HepG2 (cell line): ENCODE results near the gene CETN2. TPM values are rescaled to one million over a fixed set of nuclear protein-coding genes. Genes with fewer than 3 reads are reported as not detected.

Experiments used
- ATAC-seq: fragments of 200-7000 bp; cut with Tn5 transposase; 3 replicates; pipeline ENCODE4 v1.9.1; 2020; ENCODE audit warnings: mild to moderate bottlenecking, moderate library complexity
- BruUV-seq: library from RNA; stranded (reverse); fragments of 400-500 nt; replicated peaks from 2 replicates; lab custom pipeline; 2021; lab: Mats Ljungman, UMichigan
- CTCF ChIA-PET: fragments of 300-600 bp; formaldehyde crosslinking; extraction: SDS; loops from one replicate; lab custom pipeline; 2021; ENCODE audit warnings: low total read pairs, inconsistent platforms, low intra/inter-chr PET ratio; lab: Yijun Ruan, JAX
- POLR2A ChIA-PET: fragments of 350-600 bp; sonication (Branson Sonifier 250); formaldehyde crosslinking; loops from one replicate; lab custom pipeline; 2020; ENCODE audit warnings: antibody characterized with exemption, inconsistent platforms; lab: Yijun Ruan, JAX
- DNase-seq: peaks from one replicate; pipeline ENCODE4 v3.0.0-alpha.2; 2015; ENCODE audit warnings: low spot score
- FAIRE-seq: peaks from 3 replicates; lab custom pipeline; 2011; peaks lifted over from hg19 to GRCh38; lab: Jason Lieb, UNC
- H2AFZ ChIP-seq: one replicate; pipeline ENCODE4 v1.6.1; 2011; ENCODE audit warnings: low read length, inconsistent platforms
- H3K27ac ChIP-seq: fragments of 300-600 bp; 3 replicates; pipeline ENCODE4 v1.8.0; 2011; ENCODE audit warnings: mixed run types, mild to moderate bottlenecking, mixed read lengths, low read length, inconsistent platforms; ENCODE audit not compliant: insufficient read depth; ENCODE audit errors: extremely low read length
- H3K27me3 ChIP-seq, 2 experiments: fragments of 200-600 bp in 1 of 2; 2 replicates in 1 of 2; 3 replicates in 1 of 2; pipeline versions ENCODE4 v1.6.0 to v1.8.0; 2011; ENCODE audit warnings: low read length in 2 of 2, mild to moderate bottlenecking in 2 of 2, moderate library complexity in 2 of 2, inconsistent platforms in 1 of 2; ENCODE audit not compliant: insufficient read depth in 2 of 2, control insufficient read depth in 1 of 2
- H3K36me3 ChIP-seq, 2 experiments: fragments of 200-600 bp in 1 of 2; replicated peaks in 1 of 2; 2 replicates in 1 of 2; 3 replicates in 1 of 2; pipeline versions ENCODE4 v1.5.1 to v1.8.0; 2011; ENCODE audit warnings: low read length in 2 of 2, inconsistent platforms in 1 of 2; ENCODE audit not compliant: insufficient read depth in 2 of 2, control insufficient read depth in 1 of 2
- H3K4me1 ChIP-seq: 2 replicates; pipeline ENCODE4 v1.5.1; 2012; ENCODE audit warnings: low read length, inconsistent platforms; ENCODE audit not compliant: insufficient read depth
- H3K4me2 ChIP-seq: 2 replicates; pipeline ENCODE4 v1.6.0; 2011; ENCODE audit warnings: low read depth, low read length, inconsistent platforms
- H3K4me3 ChIP-seq, 3 experiments: fragments of 200-600 bp in 1 of 3; sonication (generic), shearing (Covaris generic) in 1 of 3; replicated peaks in 1 of 3; 2 replicates each; pipeline ENCODE4 v1.5.1; 2011 to 2016; ENCODE audit warnings: low read length in 3 of 3, inconsistent platforms in 2 of 3, low read depth in 2 of 3, mild to moderate bottlenecking in 2 of 3, control low read depth in 1 of 3, mixed read lengths in 1 of 3; ENCODE audit not compliant: insufficient read depth in 1 of 3
- H3K79me2 ChIP-seq: one replicate; pipeline ENCODE4 v1.6.1; 2011; ENCODE audit warnings: low read length, inconsistent platforms; ENCODE audit not compliant: insufficient read depth
- H3K9ac ChIP-seq: 2 replicates; pipeline ENCODE4 v1.6.0; 2011; ENCODE audit warnings: mild to moderate bottlenecking, low read depth, low read length, inconsistent platforms; ENCODE audit not compliant: insufficient read depth
- H3K9me3 ChIP-seq: 2 replicates; pipeline ENCODE4 v1.5.1; 2012; ENCODE audit warnings: mild to moderate bottlenecking, low read length
- H4K20me1 ChIP-seq: 2 replicates; pipeline ENCODE4 v1.6.0; 2011; ENCODE audit warnings: inconsistent platforms, mild to moderate bottlenecking, low read length, moderate library complexity; ENCODE audit not compliant: insufficient read depth
- CEBPG ChIP-seq: IDR thresholded peaks from 2 replicates; pipeline ENCODE4 v1.6.1; 2016
- GABPB1 ChIP-seq: IDR thresholded peaks from 2 replicates; pipeline ENCODE4 v1.6.1; 2016; ENCODE audit warnings: mild to moderate bottlenecking, missing genetic modification reagents, moderate library complexity, missing compliant biosample characterization
- GTF3A ChIP-seq: sonication (generic); formaldehyde crosslinking; conservative IDR thresholded peaks from 2 replicates; pipeline ENCODE4 v1.4.0; 2020; ENCODE audit warnings: mild to moderate bottlenecking, missing genetic modification reagents
- KAT7 ChIP-seq: IDR thresholded peaks from 2 replicates; pipeline ENCODE4 v1.6.1; 2018; ENCODE audit warnings: borderline replicate concordance, missing compliant biosample characterization
- KMT2B ChIP-seq: IDR thresholded peaks from 2 replicates; pipeline ENCODE4 v1.6.1; 2016; ENCODE audit warnings: missing genetic modification reagents, missing compliant biosample characterization
- MED8 ChIP-seq: sonication (generic); formaldehyde crosslinking; IDR thresholded peaks from 2 replicates; pipeline ENCODE4 v1.8.1; 2023; ENCODE audit warnings: mild to moderate bottlenecking, missing genetic modification reagents; ENCODE audit not compliant: insufficient replicate concordance
- NCOR1 ChIP-seq: fragments of 200-600 bp; sonication (generic); IDR thresholded peaks from 2 replicates; pipeline ENCODE4 v1.7.0; 2017; ENCODE audit warnings: antibody characterized with exemption, low read length, borderline replicate concordance
- NONO ChIP-seq, 2 experiments: fragments of 450-650 bp in 1 of 2; sonication (generic) in 1 of 2; formaldehyde crosslinking in 1 of 2; IDR thresholded peaks in 1 of 2; conservative IDR thresholded peaks in 1 of 2; 2 replicates each; pipeline versions ENCODE4 v1.6.1 to v1.8.0; 2017 to 2022; ENCODE audit warnings: mild to moderate bottlenecking in 1 of 2, missing genetic modification reagents in 1 of 2, moderate library complexity in 1 of 2
- NPAS2 ChIP-seq: sonication (generic); formaldehyde crosslinking; IDR thresholded peaks from 2 replicates; pipeline ENCODE4 v1.8.0; 2022; ENCODE audit warnings: mild to moderate bottlenecking, missing genetic modification reagents, borderline replicate concordance
- ZBTB21 ChIP-seq: sonication (generic); formaldehyde crosslinking; IDR thresholded peaks from 2 replicates; pipeline ENCODE4 v1.4.0; 2020; ENCODE audit warnings: missing genetic modification reagents
- ZNF136 ChIP-seq: sonication (generic); formaldehyde crosslinking; IDR thresholded peaks from 2 replicates; pipeline ENCODE4 v1.8.1; 2022; ENCODE audit warnings: low read depth, mild to moderate bottlenecking, moderate library complexity, missing genetic modification reagents
- ZNF441 ChIP-seq: sonication (generic); formaldehyde crosslinking; IDR thresholded peaks from 2 replicates; pipeline ENCODE4 v1.7.0; 2021; ENCODE audit warnings: missing genetic modification reagents, borderline replicate concordance
- ZNF616 ChIP-seq: sonication (generic); formaldehyde crosslinking; IDR thresholded peaks from 2 replicates; pipeline ENCODE4 v1.5.0; 2020; ENCODE audit warnings: low read depth, mild to moderate bottlenecking, missing genetic modification reagents
- ZNF746 ChIP-seq: sonication (generic); formaldehyde crosslinking; IDR thresholded peaks from 2 replicates; pipeline ENCODE4 v1.8.0; 2022; ENCODE audit warnings: mild to moderate bottlenecking, missing genetic modification reagents
- ZNF841 ChIP-seq: sonication (generic); formaldehyde crosslinking; IDR thresholded peaks from 2 replicates; pipeline ENCODE4 v1.8.1; 2023; ENCODE audit warnings: missing genetic modification reagents, borderline replicate concordance
- WGBS: methylation state at CpG from one replicate; pipeline ENCODE4 v1.1.6; 2017; ENCODE audit warnings: low lambda C conversion rate; 5-methylcytosine and 5-hydroxymethylcytosine counted together
- in situ Hi-C: cut with HindIII; loops from 2 replicates; pipeline ENCODE4 v1.10.0; 2017; ENCODE audit warnings: low pct_unique_long_range_greater_than_20kb; ENCODE audit not compliant: extremely low pct_ligation_motif_present
- intact Hi-C: fragments of 100-400 bp; cut with micrococcal nuclease; formaldehyde crosslinking; loops from one replicate; pipeline ENCODE4 v1.10.0; 2022; ENCODE audit not compliant: unreplicated experiment
- polyA plus RNA-seq, 8 experiments: library from polyadenylated mRNA; depleted of rRNA in 3 of 8; stranded (reverse) in 7 of 8; unstranded in 1 of 8; fragments of >200 nt; fragmentation: Illumina TruSeq in 4 of 8; extraction: Trizol in 4 of 8; gene quantifications; 2 replicates each; pipeline versions ENCODE4 v1.2.1 to v1.2.3, GENCODE V29; 2011 to 2016; ENCODE audit warnings: low read depth in 4 of 8, missing spikeins in 1 of 8, mixed read lengths in 1 of 8; ENCODE audit not compliant: insufficient read depth in 1 of 8
- total RNA-seq, 5 experiments: library from RNA; depleted of rRNA; stranded (reverse); fragments of >200 nt; fragmentation: Illumina TruSeq; extraction: Trizol; gene quantifications; 2 replicates each; pipeline ENCODE4 v1.2.3, GENCODE V29; 2016; ENCODE audit warnings: low read depth in 1 of 5
- TF ChIP-seq, protein P1 (sequence below): sonication (generic); formaldehyde crosslinking; IDR thresholded peaks from 2 replicates; pipeline ENCODE4 v1.8.0; 2023; ENCODE audit warnings: mild to moderate bottlenecking, missing genetic modification reagents
- TF ChIP-seq, protein P2 (sequence below): sonication (generic); formaldehyde crosslinking; IDR thresholded peaks from 2 replicates; pipeline ENCODE4 v1.8.1; 2023; ENCODE audit warnings: mild to moderate bottlenecking, inconsistent platforms, moderate library complexity, missing genetic modification reagents, borderline replicate concordance
- TF ChIP-seq, protein P3 (sequence below): sonication (generic); formaldehyde crosslinking; IDR thresholded peaks from 2 replicates; pipeline ENCODE4 v1.4.0; 2020; ENCODE audit warnings: missing genetic modification reagents
- TF ChIP-seq, protein P4 (sequence below): IDR thresholded peaks from 2 replicates; pipeline ENCODE4 v1.6.1; 2012; ENCODE audit warnings: low read depth, low read length, improper control_type of control experiment

Gene CETN2
- total and polyA plus RNA-seq, 2 of the 13 experiments (the other 11 are each of a cell fraction or from before 2014, with no cell fraction given) = 17.2 to 85.4 TPM

DNA sequence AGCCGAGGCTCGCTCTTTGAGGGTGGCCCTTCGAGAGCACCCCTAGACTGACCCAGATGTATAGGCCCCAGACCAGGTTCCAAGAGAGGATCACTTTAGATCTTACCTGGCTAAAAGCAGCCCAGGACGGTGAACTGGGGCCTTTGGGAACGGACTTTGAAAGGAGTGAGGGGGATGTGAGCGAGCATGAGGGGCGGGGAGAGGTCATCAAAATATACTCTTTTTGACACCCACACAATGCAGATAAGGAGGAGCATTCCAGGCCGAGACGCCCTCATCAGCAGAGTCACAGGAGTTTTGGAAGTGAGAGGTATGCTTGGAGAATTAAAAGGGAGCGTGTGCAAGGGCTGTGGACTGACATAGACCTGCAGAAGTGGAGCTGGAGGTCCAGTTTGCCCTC lies 834 bp upstream of the CETN2 start (continued):
- TF ChIP-seq, protein P1, sequence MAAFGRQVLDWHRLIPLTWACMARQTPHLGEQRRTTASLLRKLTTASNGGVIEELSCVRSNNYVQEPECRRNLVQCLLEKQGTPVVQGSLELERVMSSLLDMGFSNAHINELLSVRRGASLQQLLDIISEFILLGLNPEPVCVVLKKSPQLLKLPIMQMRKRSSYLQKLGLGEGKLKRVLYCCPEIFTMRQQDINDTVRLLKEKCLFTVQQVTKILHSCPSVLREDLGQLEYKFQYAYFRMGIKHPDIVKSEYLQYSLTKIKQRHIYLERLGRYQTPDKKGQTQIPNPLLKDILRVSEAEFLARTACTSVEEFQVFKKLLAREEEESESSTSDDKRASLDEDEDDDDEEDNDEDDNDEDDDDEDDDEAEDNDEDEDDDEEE (CRISPR knock-in tag) = no peak
- no peak for TF ChIP-seq KAT7 (CRISPR knock-in tag)
- TF ChIP-seq CEBPG (CRISPR knock-in tag) = no peak
- TF ChIP-seq GABPB1 (CRISPR knock-in tag) = no peak
- no peak for TF ChIP-seq ZNF746 (CRISPR knock-in tag)
- TF ChIP-seq, all 625 proteins: peak for 0

DNA sequence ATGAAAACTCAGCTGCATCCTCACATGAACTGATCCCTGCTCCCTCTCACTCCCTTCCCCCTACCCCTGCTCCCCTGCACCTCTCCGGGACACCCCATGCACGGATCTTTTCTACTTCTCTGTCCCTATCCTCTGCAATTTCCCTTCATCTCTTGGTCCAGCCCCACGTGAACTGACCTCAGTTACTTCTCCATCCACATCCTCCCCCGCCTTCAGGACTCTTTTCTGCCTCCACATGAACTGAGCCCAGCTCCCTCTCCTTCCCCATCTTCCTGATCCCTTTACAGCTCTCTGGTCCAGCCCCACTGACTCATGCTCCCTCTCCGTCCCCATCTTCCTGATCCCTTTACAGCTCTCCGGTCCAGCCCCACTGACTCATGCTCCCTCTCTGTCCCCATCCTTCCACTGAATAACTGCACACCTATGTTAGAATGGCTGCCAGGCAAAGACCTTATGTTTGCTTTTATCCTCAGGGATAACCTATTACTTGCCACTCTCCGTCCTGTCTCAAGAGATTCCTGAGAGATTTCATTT lies 5.6 kb downstream of the CETN2 start:
- Histone ChIP-seq H3K4me2 (no peak overlapping the region), H2AFZ (no peak overlapping the region), H3K9me3 (no peaks in the 10 kb centered on the region), H4K20me1 (no peaks in the 10 kb centered on the region), H3K27me3 (no peaks in the 10 kb centered on the region), H3K36me3 (no peaks in the 10 kb centered on the region), H3K4me3 (no peak overlapping the region), H3K27ac (no peak overlapping the region), H3K9ac (no peak overlapping the region), H3K79me2 (peaks cover 4% of the 10 kb centered on the region), H3K4me1 (peaks cover 10% of the 10 kb centered on the region)
- FAIRE-seq (no peak), ATAC-seq (no peak), DNase-seq (no peak)
- intact Hi-C loops = no loop called here
- no TSS peak for BruUV-seq
- WGBS = 80% methylated on average over 7 of the region's 7 CpGs
- in situ Hi-C loops = loop anchor here (25.0 kb wide), 2 partner anchors 188 to 1088 kb away; partner anchors contain the start of genes CNGA2 and GABRQ
- POLR2A ChIA-PET = no interaction called here
- CTCF ChIA-PET = no interaction called here
- no peak for TF ChIP-seq ZNF441 (CRISPR knock-in tag)
- TF ChIP-seq ZNF616 = no peak
- TF ChIP-seq, protein P2, sequence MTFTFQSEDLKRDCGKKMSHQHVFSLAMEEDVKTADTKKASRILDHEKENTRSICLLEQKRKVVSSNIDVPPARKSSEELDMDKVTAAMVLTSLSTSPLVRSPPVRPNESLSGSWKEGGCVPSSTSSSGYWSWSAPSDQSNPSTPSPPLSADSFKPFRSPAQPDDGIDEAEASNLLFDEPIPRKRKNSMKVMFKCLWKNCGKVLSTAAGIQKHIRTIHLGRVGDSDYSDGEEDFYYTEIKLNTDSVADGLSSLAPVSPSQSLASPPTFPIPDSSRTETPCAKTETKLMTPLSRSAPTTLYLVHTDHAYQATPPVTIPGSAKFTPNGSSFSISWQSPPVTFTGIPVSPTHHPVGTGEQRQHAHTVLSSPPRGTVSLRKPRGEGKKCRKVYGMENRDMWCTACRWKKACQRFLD = no peak
- TF ChIP-seq NPAS2 = no peak
- TF ChIP-seq ZNF136 (CRISPR knock-in tag) = no peak
- no peak for TF ChIP-seq NCOR1
- no peak for TF ChIP-seq MED8 (CRISPR knock-in tag)
- TF ChIP-seq ZBTB21 (CRISPR knock-in tag) = no peak
- TF ChIP-seq, protein P3, sequence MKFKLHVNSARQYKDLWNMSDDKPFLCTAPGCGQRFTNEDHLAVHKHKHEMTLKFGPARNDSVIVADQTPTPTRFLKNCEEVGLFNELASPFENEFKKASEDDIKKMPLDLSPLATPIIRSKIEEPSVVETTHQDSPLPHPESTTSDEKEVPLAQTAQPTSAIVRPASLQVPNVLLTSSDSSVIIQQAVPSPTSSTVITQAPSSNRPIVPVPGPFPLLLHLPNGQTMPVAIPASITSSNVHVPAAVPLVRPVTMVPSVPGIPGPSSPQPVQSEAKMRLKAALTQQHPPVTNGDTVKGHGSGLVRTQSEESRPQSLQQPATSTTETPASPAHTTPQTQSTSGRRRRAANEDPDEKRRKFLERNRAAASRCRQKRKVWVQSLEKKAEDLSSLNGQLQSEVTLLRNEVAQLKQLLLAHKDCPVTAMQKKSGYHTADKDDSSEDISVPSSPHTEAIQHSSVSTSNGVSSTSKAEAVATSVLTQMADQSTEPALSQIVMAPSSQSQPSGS = no peak
- no peak for TF ChIP-seq ZNF841 (CRISPR knock-in tag)
- TF ChIP-seq NONO (IDR thresholded peaks at IDR 0.05) = no peak
- TF ChIP-seq NONO (CRISPR knock-in tag; conservative IDR thresholded peaks at IDR 0.05) = no peak
- TF ChIP-seq KMT2B (CRISPR knock-in tag) = no peak
- TF ChIP-seq, protein P4, sequence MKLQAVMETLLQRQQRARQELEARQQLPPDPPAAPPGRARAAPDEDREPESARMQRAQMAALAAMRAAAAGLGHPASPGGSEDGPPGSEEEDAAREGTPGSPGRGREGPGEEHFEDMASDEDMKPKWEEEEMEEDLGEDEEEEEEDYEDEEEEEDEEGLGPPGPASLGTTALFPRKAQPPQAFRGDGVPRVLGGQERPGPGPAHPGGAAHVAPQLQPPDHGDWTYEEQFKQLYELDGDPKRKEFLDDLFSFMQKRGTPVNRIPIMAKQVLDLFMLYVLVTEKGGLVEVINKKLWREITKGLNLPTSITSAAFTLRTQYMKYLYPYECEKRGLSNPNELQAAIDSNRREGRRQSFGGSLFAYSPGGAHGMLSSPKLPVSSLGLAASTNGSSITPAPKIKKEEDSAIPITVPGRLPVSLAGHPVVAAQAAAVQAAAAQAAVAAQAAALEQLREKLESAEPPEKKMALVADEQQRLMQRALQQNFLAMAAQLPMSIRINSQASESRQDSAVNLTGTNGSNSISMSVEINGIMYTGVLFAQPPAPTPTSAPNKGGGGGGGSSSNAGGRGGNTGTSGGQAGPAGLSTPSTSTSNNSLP = no peak
- TF ChIP-seq GTF3A (CRISPR knock-in tag) = no peak
